H9 (cell line): ENCODE measurements around the gene RNASE7. TPM values are rescaled to one million over a fixed set of nuclear protein-coding genes. Genes with fewer than 3 reads are reported as not detected.

Experiments used
- DNase-seq: peaks from one replicate; pipeline ENCODE4 v3.0.0-alpha.2; 2017
- H2AFZ ChIP-seq: one replicate; pipeline ENCODE4 v1.6.1; 2013; ENCODE audit warnings: mild to moderate bottlenecking, low read length, control low read depth, moderate library complexity
- H2AK5ac ChIP-seq: 2 replicates; pipeline ENCODE4 v1.6.1; 2013; ENCODE audit warnings: low read length, control low read depth, mixed read lengths; ENCODE audit not compliant: insufficient read length
- H2BK120ac ChIP-seq: one replicate; pipeline ENCODE4 v1.6.1; 2013; ENCODE audit warnings: low read depth, mild to moderate bottlenecking, low read length, control low read depth, inconsistent platforms; ENCODE audit not compliant: poor library complexity, severe bottlenecking
- H2BK12ac ChIP-seq: 2 replicates; pipeline ENCODE4 v1.6.1; 2013; ENCODE audit warnings: low read length, control low read depth, mixed read lengths, low read depth; ENCODE audit not compliant: insufficient read length
- H2BK15ac ChIP-seq: 2 replicates; pipeline ENCODE4 v1.6.1; 2013; ENCODE audit warnings: low read depth, low read length, control low read depth
- H2BK20ac ChIP-seq: one replicate; pipeline ENCODE4 v1.6.1; 2013; ENCODE audit warnings: low read depth, mild to moderate bottlenecking, low read length, control low read depth, inconsistent platforms; ENCODE audit not compliant: poor library complexity, severe bottlenecking
- H2BK5ac ChIP-seq: 2 replicates; pipeline ENCODE4 v1.6.1; 2013; ENCODE audit warnings: low read length, control low read depth, mixed read lengths; ENCODE audit not compliant: insufficient read length
- H3K14ac ChIP-seq: 2 replicates; pipeline ENCODE4 v1.6.1; 2013; ENCODE audit warnings: low read length, control low read depth; ENCODE audit not compliant: insufficient read depth
- H3K18ac ChIP-seq: 2 replicates; pipeline ENCODE4 v1.6.1; 2013; ENCODE audit warnings: low read depth, mild to moderate bottlenecking, mixed read lengths, low read length, control low read depth; ENCODE audit not compliant: insufficient read length
- H3K23ac ChIP-seq: 2 replicates; pipeline ENCODE4 v1.6.1; 2013; ENCODE audit warnings: low read length, control low read depth, mixed read lengths, low read depth; ENCODE audit not compliant: insufficient read length
- H3K23me2 ChIP-seq: 2 replicates; pipeline ENCODE4 v1.6.1; 2013; ENCODE audit warnings: low read depth, mild to moderate bottlenecking, mixed read lengths, low read length, control low read depth; ENCODE audit not compliant: insufficient read length, poor library complexity, severe bottlenecking
- H3K27ac ChIP-seq: 2 replicates; pipeline ENCODE4 v1.5.1; 2013; ENCODE audit warnings: low read length, control low read depth, mixed read lengths, low read depth; ENCODE audit not compliant: insufficient read length
- H3K27me3 ChIP-seq: 2 replicates; pipeline ENCODE4 v1.6.1; 2013; ENCODE audit warnings: low read length, control low read depth, inconsistent platforms; ENCODE audit not compliant: insufficient read depth
- H3K4ac ChIP-seq: 2 replicates; pipeline ENCODE4 v1.6.1; 2013; ENCODE audit warnings: low read depth, mild to moderate bottlenecking, control low read depth, inconsistent platforms, low read length, moderate library complexity
- H3K4me1 ChIP-seq: 2 replicates; pipeline ENCODE4 v1.6.1; 2013; ENCODE audit warnings: low read length, control low read depth, inconsistent platforms; ENCODE audit not compliant: insufficient read depth
- H3K4me2 ChIP-seq: 2 replicates; pipeline ENCODE4 v1.6.1; 2013; ENCODE audit warnings: low read length, control low read depth, mixed read lengths; ENCODE audit not compliant: insufficient read length, insufficient read depth
- H3K56ac ChIP-seq: 2 replicates; pipeline ENCODE4 v1.6.1; 2013; ENCODE audit warnings: low read depth, mild to moderate bottlenecking, mixed read lengths, low read length, control low read depth; ENCODE audit not compliant: insufficient read length
- H3K79me1 ChIP-seq: 2 replicates; pipeline ENCODE4 v1.6.1; 2013; ENCODE audit warnings: low read depth, mild to moderate bottlenecking, moderate library complexity, low read length, control low read depth, inconsistent platforms; ENCODE audit not compliant: insufficient read depth, poor library complexity, severe bottlenecking
- H3K79me2 ChIP-seq: 2 replicates; pipeline ENCODE4 v1.6.1; 2013; ENCODE audit warnings: low read length, control low read depth, inconsistent platforms; ENCODE audit not compliant: insufficient read depth
- H3K9ac ChIP-seq: 2 replicates; pipeline ENCODE4 v1.6.1; 2013; ENCODE audit warnings: low read length, control low read depth, mixed read lengths; ENCODE audit not compliant: insufficient read length; ENCODE audit errors: extremely low read depth
- H3K9me3 ChIP-seq: one replicate; pipeline ENCODE4 v1.6.1; 2013; ENCODE audit warnings: low read depth, low read length, inconsistent platforms; ENCODE audit not compliant: control insufficient read depth
- H3T11ph ChIP-seq: one replicate; pipeline ENCODE4 v1.6.1; 2013; ENCODE audit warnings: mild to moderate bottlenecking, low read length, control low read depth, inconsistent platforms
- H4K20me1 ChIP-seq: one replicate; pipeline ENCODE4 v1.6.1; 2013; ENCODE audit not compliant: control insufficient read depth, insufficient read length, insufficient read depth
- H4K5ac ChIP-seq: 2 replicates; pipeline ENCODE4 v1.6.1; 2013; ENCODE audit warnings: low read depth, mild to moderate bottlenecking, mixed read lengths, low read length, control low read depth; ENCODE audit not compliant: insufficient read length
- H4K8ac ChIP-seq: replicated peaks from 2 replicates; pipeline ENCODE4 v1.6.1; 2013; ENCODE audit warnings: low read length, control low read depth, mixed read lengths, low read depth; ENCODE audit not compliant: insufficient read length
- H4K91ac ChIP-seq: 2 replicates; pipeline ENCODE4 v1.6.1; 2013; ENCODE audit warnings: low read depth, mild to moderate bottlenecking, moderate library complexity, mixed read lengths, low read length, control low read depth; ENCODE audit not compliant: insufficient read length
- H3K27ac Mint-ChIP-seq, 3 experiments: 2 replicates in 2 of 3; 3 replicates in 1 of 3; pipeline ENCODE4 v1.8.0; 2020 to 2021; ENCODE audit warnings: mixed read lengths in 3 of 3, mild to moderate bottlenecking in 1 of 3, moderate library complexity in 1 of 3
- H3K27me3 Mint-ChIP-seq: 2 replicates; pipeline ENCODE4 v1.8.0; 2021; ENCODE audit warnings: low read depth, mild to moderate bottlenecking, moderate library complexity, mixed read lengths
- H3K36me3 Mint-ChIP-seq, 3 experiments: 2 replicates in 2 of 3; 3 replicates in 1 of 3; pipeline ENCODE4 v1.8.0; 2020 to 2021; ENCODE audit warnings: low read depth in 3 of 3, mixed read lengths in 3 of 3; ENCODE audit not compliant: insufficient read depth in 1 of 3
- H3K4me1 Mint-ChIP-seq, 2 experiments: 2 replicates each; pipeline ENCODE4 v1.8.0; 2020; ENCODE audit warnings: mixed read lengths in 2 of 2
- H3K4me3 Mint-ChIP-seq, 2 experiments: 2 replicates in 1 of 2; 3 replicates in 1 of 2; pipeline ENCODE4 v1.8.0; 2020 to 2021; ENCODE audit warnings: mild to moderate bottlenecking in 2 of 2, mixed read lengths in 2 of 2, moderate library complexity in 1 of 2
- H3K9me3 Mint-ChIP-seq, 2 experiments: 2 replicates in 1 of 2; 3 replicates in 1 of 2; pipeline ENCODE4 v1.8.0; 2020; ENCODE audit warnings: mild to moderate bottlenecking in 2 of 2, mixed read lengths in 2 of 2, moderate library complexity in 1 of 2
- WGBS: extraction: QIAGEN DNeasy Blood & Tissue Kit; methylation state at CpG from one replicate; pipeline ENCODE4 v1.1.7; 2013; ENCODE audit warnings: missing lambda C conversion rate, low lambda C conversion rate, mixed read lengths; ENCODE audit not compliant: insufficient read length; ENCODE audit errors: extremely low coverage; 5-methylcytosine and 5-hydroxymethylcytosine counted together
- total RNA-seq: library from RNA; stranded (reverse); gene quantifications from 2 replicates; pipeline ENCODE4 v1.2.1, GENCODE V29; 2021
- TF ChIP-seq, protein P1 (sequence below): fragments of 200-600 bp; sonication (generic); conservative IDR thresholded peaks from 3 replicates; pipeline ENCODE4 v1.8.0; 2021; ENCODE audit warnings: antibody characterized with exemption, mild to moderate bottlenecking

The RNASE7 gene
- total RNA-seq, 1 experiment from 2014 or later: not detected

DNA sequence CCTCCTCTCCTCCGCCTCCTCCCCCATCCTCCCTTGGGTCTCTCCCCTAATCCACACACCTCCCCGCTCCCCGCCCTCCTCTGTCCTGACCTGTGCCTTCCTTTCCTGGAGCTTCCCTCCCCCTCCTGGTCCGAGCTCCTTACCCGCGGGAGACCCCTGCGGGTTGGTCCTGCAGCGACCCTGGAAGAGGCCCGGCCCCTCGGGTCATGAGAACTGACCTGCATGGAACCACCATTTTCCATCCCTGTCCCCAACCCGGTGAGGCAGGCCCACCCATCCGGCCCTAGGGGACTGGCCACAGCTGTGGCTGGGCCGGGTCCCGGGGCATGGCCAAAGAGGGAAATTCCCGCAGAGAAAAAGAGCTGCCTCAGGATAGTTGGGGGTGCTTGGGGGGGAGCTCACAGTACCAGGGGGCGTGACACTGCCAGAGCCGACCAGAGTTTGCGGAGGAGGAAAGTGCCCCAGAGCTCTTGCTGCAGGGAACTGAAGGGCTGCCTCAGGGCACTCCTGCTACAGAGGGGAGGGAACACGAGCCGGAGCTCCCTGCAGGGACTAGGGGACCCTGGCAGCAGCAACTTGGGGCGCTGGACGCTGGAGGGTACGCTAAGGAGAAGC, 28.6 kb downstream of the RNASE7 start:
- Histone ChIP-seq H2BK15ac (no peak overlapping the region), H3K79me2 (no peaks in the 10 kb centered on the region), H3K18ac (peak overlapping the region; percentile 33), H3K23me2 (peaks cover 31% of the 10 kb centered on the region), H3K27ac (no peak overlapping the region), H2AK5ac (no peak overlapping the region), H3K56ac (no peak overlapping the region), H3K4me1 (peaks cover 4% of the 10 kb centered on the region; the same call in 1 of the 2 replicates), H3K4ac (no peak overlapping the region), H2BK20ac (no peak overlapping the region), H4K8ac (no peak overlapping the region), H2BK12ac (no peak overlapping the region), H2BK120ac (no peak overlapping the region), H3K27me3 (no peaks in the 10 kb centered on the region), H2BK5ac (no peak overlapping the region), H3K4me2 (peak overlapping the region; percentile 76), H4K5ac (no peak overlapping the region), H4K20me1 (no peaks in the 10 kb centered on the region), H3K79me1 (no peaks in the 10 kb centered on the region), H2AFZ (no peak overlapping the region), H3K9me3 (no peaks in the 10 kb centered on the region), H3T11ph (no peak overlapping the region), H3K14ac (peak overlapping the region; percentile 13; the same call in 1 of the 2 replicates), H3K9ac (peak overlapping the region; percentile 39), H4K91ac (no peak overlapping the region), H3K23ac (no peak overlapping the region)
- no CpG with 5 or more reads among the region's 23 CpGs for WGBS
- H3K9me3 Mint-ChIP-seq: no peaks in the 10 kb centered on the region
- DNase-seq: peak; percentile 81
- peaks cover 26 to 30% of the 10 kb centered on the region in 2 experiments for H3K4me1 Mint-ChIP-seq
- H3K4me3 Mint-ChIP-seq: peak overlapping the region; percentile 88 to 96
- peak overlapping the region; percentile 95 to 98 (median 95) for H3K27ac Mint-ChIP-seq
- TF ChIP-seq, protein P1, sequence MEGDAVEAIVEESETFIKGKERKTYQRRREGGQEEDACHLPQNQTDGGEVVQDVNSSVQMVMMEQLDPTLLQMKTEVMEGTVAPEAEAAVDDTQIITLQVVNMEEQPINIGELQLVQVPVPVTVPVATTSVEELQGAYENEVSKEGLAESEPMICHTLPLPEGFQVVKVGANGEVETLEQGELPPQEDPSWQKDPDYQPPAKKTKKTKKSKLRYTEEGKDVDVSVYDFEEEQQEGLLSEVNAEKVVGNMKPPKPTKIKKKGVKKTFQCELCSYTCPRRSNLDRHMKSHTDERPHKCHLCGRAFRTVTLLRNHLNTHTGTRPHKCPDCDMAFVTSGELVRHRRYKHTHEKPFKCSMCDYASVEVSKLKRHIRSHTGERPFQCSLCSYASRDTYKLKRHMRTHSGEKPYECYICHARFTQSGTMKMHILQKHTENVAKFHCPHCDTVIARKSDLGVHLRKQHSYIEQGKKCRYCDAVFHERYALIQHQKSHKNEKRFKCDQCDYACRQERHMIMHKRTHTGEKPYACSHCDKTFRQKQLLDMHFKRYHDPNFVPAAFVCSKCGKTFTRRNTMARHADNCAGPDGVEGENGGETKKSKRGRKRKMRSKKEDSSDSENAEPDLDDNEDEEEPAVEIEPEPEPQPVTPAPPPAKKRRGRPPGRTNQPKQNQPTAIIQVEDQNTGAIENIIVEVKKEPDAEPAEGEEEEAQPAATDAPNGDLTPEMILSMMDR: peak; percentile 26; the same call in 2 of the 3 replicates
- peaks cover 22 to 36% (median 30%) of the 10 kb centered on the region in 3 experiments for H3K36me3 Mint-ChIP-seq
- H3K27me3 Mint-ChIP-seq: peaks cover 16% of the 10 kb centered on the region
